WTC11 (cell line): Measurements from ENCODE around the gene NACC2. TPM values are rescaled to one million over a fixed set of nuclear protein-coding genes. Genes with fewer than 3 reads are reported as not detected.

Experiments
- ATAC-seq: fragments of 200-7000 bp; cut with Tn5 transposase; 2 replicates; pipeline ENCODE4 v1.10.0; 2021; ENCODE audit warnings: mild to moderate bottlenecking, moderate library complexity
- CTCF ChIA-PET: fragments of 300-600 bp; sonication (Branson Sonifier 250); formaldehyde crosslinking; loops from one replicate; lab custom pipeline; 2021; ENCODE audit warnings: antibody characterized with exemption; lab: Charles Lee
- POLR2A ChIA-PET: fragments of 350-600 bp; sonication (Branson Sonifier 250); formaldehyde crosslinking; loops from one replicate; lab custom pipeline; 2021; ENCODE audit warnings: antibody characterized with exemption; lab: Charles Lee
- DNase-seq: peaks from one replicate; pipeline ENCODE4 v3.0.0; 2021; ENCODE audit warnings: low spot score
- H3K27ac Mint-ChIP-seq: 2 replicates; pipeline ENCODE4 v1.8.0; 2021; ENCODE audit warnings: mixed read lengths
- H3K27me3 Mint-ChIP-seq: 2 replicates; pipeline ENCODE4 v1.8.0; 2021; ENCODE audit warnings: low read depth, mild to moderate bottlenecking, moderate library complexity, mixed read lengths
- H3K36me3 Mint-ChIP-seq: 2 replicates; pipeline ENCODE4 v1.8.0; 2021; ENCODE audit warnings: mixed read lengths
- H3K4me1 Mint-ChIP-seq: 2 replicates; pipeline ENCODE4 v1.8.0; 2022; ENCODE audit warnings: mixed read lengths
- H3K4me3 Mint-ChIP-seq: 2 replicates; pipeline ENCODE4 v1.8.0; 2021; ENCODE audit warnings: mild to moderate bottlenecking, moderate library complexity, mixed read lengths
- H3K9me3 Mint-ChIP-seq: 2 replicates; pipeline ENCODE4 v1.8.0; 2021; ENCODE audit warnings: mixed read lengths
- FOXP4 ChIP-seq: sonication (generic); formaldehyde crosslinking; IDR thresholded peaks from 2 replicates; pipeline ENCODE4 v1.8.0; 2022; ENCODE audit warnings: mild to moderate bottlenecking, missing genetic modification reagents
- GRHL2 ChIP-seq: fragments of 250-450 bp; sonication (Bioruptor Pico); IDR thresholded peaks from 2 replicates; pipeline ENCODE4 v1.8.0; 2022; ENCODE audit warnings: mild to moderate bottlenecking, moderate library complexity; ENCODE audit not compliant: insufficient replicate concordance, severe bottlenecking
- JAZF1 ChIP-seq: fragments of 250-450 bp; sonication (Bioruptor Pico); IDR thresholded peaks from 2 replicates; pipeline ENCODE4 v1.9.0; 2021; ENCODE audit warnings: moderate library complexity, mild to moderate bottlenecking, inconsistent platforms
- MLX ChIP-seq: sonication (generic); formaldehyde crosslinking; IDR thresholded peaks from 2 replicates; pipeline ENCODE4 v1.8.1; 2023; ENCODE audit warnings: mild to moderate bottlenecking, missing genetic modification reagents, moderate library complexity
- NFYB ChIP-seq: sonication (generic); formaldehyde crosslinking; conservative IDR thresholded peaks from 2 replicates; pipeline ENCODE4 v1.8.0; 2022; ENCODE audit warnings: low read depth, missing genetic modification reagents
- SMAD3 ChIP-seq: sonication (generic); formaldehyde crosslinking; IDR thresholded peaks from 2 replicates; pipeline ENCODE4 v1.8.0; 2022; ENCODE audit warnings: missing genetic modification reagents, mild to moderate bottlenecking, borderline replicate concordance
- STAT6 ChIP-seq: sonication (generic); formaldehyde crosslinking; conservative IDR thresholded peaks from 2 replicates; pipeline ENCODE4 v1.8.1; 2023; ENCODE audit warnings: mild to moderate bottlenecking, low read depth, missing genetic modification reagents, moderate library complexity
- TCF7 ChIP-seq: sonication (generic); formaldehyde crosslinking; IDR thresholded peaks from 2 replicates; pipeline ENCODE4 v1.8.0; 2022; ENCODE audit warnings: mild to moderate bottlenecking, low read depth, missing genetic modification reagents, moderate library complexity
- ZBTB43 ChIP-seq: sonication (generic); formaldehyde crosslinking; IDR thresholded peaks from 2 replicates; pipeline ENCODE4 v1.8.1; 2023; ENCODE audit warnings: mild to moderate bottlenecking, missing genetic modification reagents
- ZNF423 ChIP-seq: fragments of 250-450 bp; sonication (Bioruptor Pico); IDR thresholded peaks from 2 replicates; pipeline ENCODE4 v2.1.2; 2022; ENCODE audit warnings: mild to moderate bottlenecking, moderate library complexity
- ZNF532 ChIP-seq: fragments of 250-450 bp; sonication (Bioruptor Pico); IDR thresholded peaks from 2 replicates; pipeline ENCODE4 v1.9.0; 2021; ENCODE audit warnings: mild to moderate bottlenecking, borderline replicate concordance
- ZSCAN18 ChIP-seq: fragments of 250-450 bp; sonication (Bioruptor Pico); IDR thresholded peaks from 2 replicates; pipeline ENCODE4 v2.1.2; 2022; ENCODE audit warnings: mild to moderate bottlenecking, moderate library complexity
- total RNA-seq: library from RNA; stranded (reverse); gene quantifications from 3 replicates; pipeline ENCODE4 v1.2.3, GENCODE V29; 2021

The NACC2 gene
- total RNA-seq, 1 experiment from 2014 or later, result 17.1 TPM

- DNase-seq, result no peak
- H3K9me3 Mint-ChIP-seq, result no peaks in the 10 kb centered on the region
- no peak for ATAC-seq
- no peaks in the 10 kb centered on the region for H3K36me3 Mint-ChIP-seq
- peaks cover 6% of the 10 kb centered on the region for H3K4me1 Mint-ChIP-seq
- no peak overlapping the region for H3K4me3 Mint-ChIP-seq
- POLR2A ChIA-PET, result no interaction called here
- CTCF ChIA-PET, result no interaction called here
- H3K27ac Mint-ChIP-seq, result peak overlapping the region; percentile 49; the same call in 1 of the 2 replicates
- no peaks in the 10 kb centered on the region for H3K27me3 Mint-ChIP-seq
- no peak for TF ChIP-seq FOXP4 (CRISPR knock-in tag)
Measured at GRCh38 chr9:136046554-136046920, 48.6 kb downstream of the NACC2 start.

GRCh38 chr9:136045595-136046553, 49.2 kb downstream of the NACC2 start:
- POLR2A ChIA-PET, result no interaction called here

GRCh38 chr9:136044971-136045594, 50.0 kb downstream of the NACC2 start:
- no peak overlapping the region for H3K27ac Mint-ChIP-seq
- TF ChIP-seq ZNF423 (CRISPR knock-in tag) (no peak), NFYB (CRISPR knock-in tag) (no peak), TCF7 (CRISPR knock-in tag) (no peak), ZBTB43 (no peak), SMAD3 (no peak), ZSCAN18 (CRISPR knock-in tag) (no peak), ZNF532 (no peak), GRHL2 (no peak), STAT6 (CRISPR knock-in tag) (no peak)
- TF ChIP-seq, all 79 proteins: peak for 0
- no peak overlapping the region for H3K4me3 Mint-ChIP-seq
- ChIA-PET CTCF (no interaction called here), POLR2A (no interaction called here)
- H3K27me3 Mint-ChIP-seq, result no peaks in the 10 kb centered on the region
- DNase-seq (no peak), ATAC-seq (no peak)
- peaks cover 4% of the 10 kb centered on the region for H3K4me1 Mint-ChIP-seq
- H3K36me3 Mint-ChIP-seq, result no peaks in the 10 kb centered on the region
- H3K9me3 Mint-ChIP-seq, result no peaks in the 10 kb centered on the region

More at GRCh38 chr9:136045595-136046553, 49.2 kb downstream of the NACC2 start:
- H3K27me3 Mint-ChIP-seq, result no peaks in the 10 kb centered on the region
- TF ChIP-seq MLX (CRISPR knock-in tag), result no peak
- no peak for TF ChIP-seq JAZF1
- DNase-seq, result no peak
- peaks cover 6% of the 10 kb centered on the region for H3K4me1 Mint-ChIP-seq
- CTCF ChIA-PET, result no interaction called here
- no peak for ATAC-seq
- H3K4me3 Mint-ChIP-seq, result no peak overlapping the region
- no peak overlapping the region for H3K27ac Mint-ChIP-seq
- no peaks in the 10 kb centered on the region for H3K36me3 Mint-ChIP-seq
- no peaks in the 10 kb centered on the region for H3K9me3 Mint-ChIP-seq
